ENCODE measurements around the gene APOL4.
"Not testable (repeated sequence)": the region's sequence is repeated elsewhere in the genome, so short reads cannot be mapped to it uniquely, and the experiment has no call there.

The APOL4 gene

DNA sequence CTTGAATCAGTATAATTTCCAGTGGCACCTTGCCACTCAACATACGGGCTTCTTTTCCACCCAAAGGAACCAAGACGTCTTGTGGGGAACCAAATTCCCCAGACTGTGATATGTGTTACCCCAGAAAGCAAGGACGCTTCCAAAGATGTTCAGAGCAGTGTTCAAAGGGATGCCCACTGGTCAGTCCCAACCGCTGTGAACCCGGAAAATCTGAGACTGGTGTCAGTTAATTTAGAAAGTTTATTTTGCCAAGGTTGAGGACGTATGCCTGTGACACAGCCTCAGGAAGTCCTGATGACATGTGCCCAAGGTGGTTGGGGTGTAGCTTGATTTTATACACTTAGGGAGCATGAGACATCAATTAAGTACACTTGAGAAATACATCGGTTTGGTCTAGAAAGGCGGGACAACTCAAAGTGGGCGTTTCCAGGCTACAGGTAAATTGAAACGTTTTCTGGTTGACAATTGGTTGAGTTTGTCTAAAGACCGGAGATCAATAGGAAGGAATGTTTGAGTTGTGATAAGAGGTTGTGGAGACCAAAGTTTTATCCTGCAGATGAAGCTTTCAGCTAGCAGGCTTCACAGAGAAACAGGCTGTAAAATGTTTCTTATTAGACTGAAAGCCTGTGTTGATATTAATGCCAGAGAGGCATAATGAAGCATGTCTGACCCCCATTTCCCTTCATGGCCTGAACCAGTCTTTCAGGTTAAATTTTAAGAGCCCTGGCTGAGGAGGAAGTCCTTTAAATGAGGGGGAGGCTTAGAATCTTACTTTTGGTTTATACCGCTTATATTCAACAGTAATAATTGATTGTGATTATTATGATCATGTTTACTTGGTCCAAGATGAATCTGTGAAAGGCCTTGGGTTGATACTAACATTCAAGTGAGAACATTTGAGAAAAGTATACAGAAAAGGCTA is 47.8 kb downstream of the APOL4 start:
- DNase-seq (ENCODE audit: low spot score) = no peak
- H3K4me2 ChIP-seq (ENCODE audit: insufficient read depth, low read length, poor library complexity, severe bottlenecking) = no peak overlapping the region
- no peaks in the 10 kb centered on the region for H3K27me3 ChIP-seq (ENCODE audit: control insufficient read depth in 3 of 3, insufficient read depth in 3 of 3, low read depth in 1 of 3, low read length in 3 of 3)
- H3K9ac ChIP-seq (ENCODE audit: low read depth, low read length, poor library complexity) = no peak overlapping the region
- H2AFZ ChIP-seq (ENCODE audit: low read length) = no peak overlapping the region
- no peak overlapping the region for H3K23ac ChIP-seq (ENCODE audit: low read depth, low read length, poor library complexity)
- no peak overlapping the region for H3K27ac ChIP-seq (replicated peaks; ENCODE audit: low read length)
- no peaks in the 10 kb centered on the region for H3K36me3 ChIP-seq (replicated peaks in 1 of 2; ENCODE audit: control insufficient read depth in 2 of 2, insufficient read depth in 2 of 2, low read length in 2 of 2)
- H2BK120ac ChIP-seq (ENCODE audit: low read depth, low read length) = no peak overlapping the region
- no peak overlapping the region for H2BK15ac ChIP-seq (ENCODE audit: low read length)
- no peak overlapping the region for H3K18ac ChIP-seq (ENCODE audit: low read length)
- WGBS, 2 donors (ENCODE audit: extremely low coverage in 2 of 2, insufficient read length in 2 of 2, insufficient replicate concordance in 1 of 2) = no CpG with 5 or more reads among the region's 12 CpGs
- no peak overlapping the region for H2BK5ac ChIP-seq (ENCODE audit: low read length)
- no peak overlapping the region for H2BK12ac ChIP-seq (ENCODE audit: low read length)
- no peak overlapping the region for H3K4ac ChIP-seq (ENCODE audit: low read length)
- H3K79me1 ChIP-seq (ENCODE audit: low read depth, low read length) = no peaks in the 10 kb centered on the region
- H3K4me1 ChIP-seq (ENCODE audit: control insufficient read depth in 2 of 2, insufficient read depth in 1 of 2, low read depth in 1 of 2, low read length in 2 of 2) = peaks cover 9 to 13% of the 10 kb centered on the region in 2 donors
- no peaks in the 10 kb centered on the region for H3K9me3 ChIP-seq (replicated peaks in 1 of 2; ENCODE audit: control insufficient read depth in 2 of 2, insufficient read depth in 1 of 2, low read depth in 1 of 2, low read length in 2 of 2)
- no peak overlapping the region for H3K4me3 ChIP-seq (ENCODE audit: low read length in 2 of 2)
- no peak overlapping the region for H4K8ac ChIP-seq (ENCODE audit: low read depth, low read length)
- H2AK5ac ChIP-seq (ENCODE audit: low read depth, low read length) = no peak overlapping the region
- no peak overlapping the region for H3K14ac ChIP-seq (ENCODE audit: low read length)
- H4K91ac ChIP-seq (ENCODE audit: low read depth, low read length, poor library complexity) = no peak overlapping the region

DNA sequence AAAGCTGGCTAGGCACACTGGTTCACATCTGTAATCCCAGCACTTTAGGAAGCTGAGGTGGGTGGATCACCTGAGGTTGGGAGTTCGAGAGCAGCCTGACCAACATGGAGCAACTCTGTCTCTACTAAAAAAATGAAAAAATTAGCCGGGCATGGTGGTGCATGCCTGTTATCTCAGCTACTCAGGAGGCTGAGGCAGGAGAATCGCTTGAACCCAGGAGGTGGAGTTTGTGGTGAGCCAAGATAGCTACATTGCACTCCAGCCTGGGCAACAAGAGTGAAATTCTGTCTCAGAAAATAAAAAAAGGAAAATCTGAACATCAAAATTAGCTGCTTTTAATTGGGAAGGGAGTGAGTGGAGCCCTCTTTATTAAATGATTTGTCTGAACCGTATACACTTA is 48.8 kb downstream of the APOL4 start:
- not testable (repeated sequence) for H4K8ac ChIP-seq (ENCODE audit: low read depth, low read length); H3K14ac ChIP-seq (ENCODE audit: low read length); H3K4ac ChIP-seq (ENCODE audit: low read length); H2AFZ ChIP-seq (ENCODE audit: low read length); H3K79me1 ChIP-seq (ENCODE audit: low read depth, low read length); H2BK5ac ChIP-seq (ENCODE audit: low read length); H3K27ac ChIP-seq (replicated peaks; ENCODE audit: low read length); H2BK15ac ChIP-seq (ENCODE audit: low read length); H4K91ac ChIP-seq (ENCODE audit: low read depth, low read length, poor library complexity); H3K18ac ChIP-seq (ENCODE audit: low read length); H3K23ac ChIP-seq (ENCODE audit: low read depth, low read length, poor library complexity); H3K9me3 ChIP-seq (replicated peaks in 1 of 2; ENCODE audit: control insufficient read depth in 2 of 2, insufficient read depth in 1 of 2, low read depth in 1 of 2, low read length in 2 of 2); H3K36me3 ChIP-seq (replicated peaks in 1 of 2; ENCODE audit: control insufficient read depth in 2 of 2, insufficient read depth in 2 of 2, low read length in 2 of 2); H2AK5ac ChIP-seq (ENCODE audit: low read depth, low read length); DNase-seq (ENCODE audit: low spot score); H3K27me3 ChIP-seq (ENCODE audit: control insufficient read depth in 3 of 3, insufficient read depth in 3 of 3, low read depth in 1 of 3, low read length in 3 of 3); H3K4me2 ChIP-seq (ENCODE audit: insufficient read depth, low read length, poor library complexity, severe bottlenecking); H2BK120ac ChIP-seq (ENCODE audit: low read depth, low read length); H2BK12ac ChIP-seq (ENCODE audit: low read length); H3K9ac ChIP-seq (ENCODE audit: low read depth, low read length, poor library complexity); H3K4me3 ChIP-seq (ENCODE audit: low read length in 2 of 2)
- peaks cover 10 to 15% of the 10 kb centered on the region in 2 donors for H3K4me1 ChIP-seq (ENCODE audit: control insufficient read depth in 2 of 2, insufficient read depth in 1 of 2, low read depth in 1 of 2, low read length in 2 of 2)
- WGBS, 2 donors (ENCODE audit: extremely low coverage in 2 of 2, insufficient read length in 2 of 2, insufficient replicate concordance in 1 of 2) = no CpG with 5 or more reads among the region's 4 CpGs

- H2BK12ac ChIP-seq (ENCODE audit: low read length) = no peak overlapping the region
- no peak overlapping the region for H3K18ac ChIP-seq (ENCODE audit: low read length)
- no peak overlapping the region for H2BK15ac ChIP-seq (ENCODE audit: low read length)
- no peak overlapping the region for H3K14ac ChIP-seq (ENCODE audit: low read length)
- H3K9me3 ChIP-seq (replicated peaks in 1 of 2; ENCODE audit: control insufficient read depth in 2 of 2, insufficient read depth in 1 of 2, low read depth in 1 of 2, low read length in 2 of 2) = no peaks in the 10 kb centered on the region
- H3K79me1 ChIP-seq (ENCODE audit: low read depth, low read length) = no peaks in the 10 kb centered on the region
- no peak overlapping the region for H2AFZ ChIP-seq (ENCODE audit: low read length)
- no CpG with 5 or more reads among the region's 3 CpGs for WGBS, 2 donors (ENCODE audit: extremely low coverage in 2 of 2, insufficient read length in 2 of 2, insufficient replicate concordance in 1 of 2)
- H3K9ac ChIP-seq (ENCODE audit: low read depth, low read length, poor library complexity) = no peak overlapping the region
- no peak overlapping the region for H3K4me2 ChIP-seq (ENCODE audit: insufficient read depth, low read length, poor library complexity, severe bottlenecking)
- H3K36me3 ChIP-seq (replicated peaks in 1 of 2; ENCODE audit: control insufficient read depth in 2 of 2, insufficient read depth in 2 of 2, low read length in 2 of 2) = no peaks in the 10 kb centered on the region
- H3K23ac ChIP-seq (ENCODE audit: low read depth, low read length, poor library complexity) = no peak overlapping the region
- no peak overlapping the region for H4K8ac ChIP-seq (ENCODE audit: low read depth, low read length)
- no peak for DNase-seq (ENCODE audit: low spot score)
- H2AK5ac ChIP-seq (ENCODE audit: low read depth, low read length) = no peak overlapping the region
- H3K27me3 ChIP-seq (ENCODE audit: control insufficient read depth in 3 of 3, insufficient read depth in 3 of 3, low read depth in 1 of 3, low read length in 3 of 3) = no peaks in the 10 kb centered on the region
- H3K4ac ChIP-seq (ENCODE audit: low read length) = no peak overlapping the region
- no peak overlapping the region for H3K27ac ChIP-seq (replicated peaks; ENCODE audit: low read length)
- peaks cover 11 to 18% of the 10 kb centered on the region in 2 donors for H3K4me1 ChIP-seq (ENCODE audit: control insufficient read depth in 2 of 2, insufficient read depth in 1 of 2, low read depth in 1 of 2, low read length in 2 of 2)
- no peak overlapping the region for H2BK5ac ChIP-seq (ENCODE audit: low read length)
- H2BK120ac ChIP-seq (ENCODE audit: low read depth, low read length) = no peak overlapping the region
- no peak overlapping the region for H3K4me3 ChIP-seq (ENCODE audit: low read length in 2 of 2)
- no peak overlapping the region for H4K91ac ChIP-seq (ENCODE audit: low read depth, low read length, poor library complexity)
Measured at GRCh38 chr22:36152088-36152487, 49.5 kb downstream of the APOL4 start.

DNA sequence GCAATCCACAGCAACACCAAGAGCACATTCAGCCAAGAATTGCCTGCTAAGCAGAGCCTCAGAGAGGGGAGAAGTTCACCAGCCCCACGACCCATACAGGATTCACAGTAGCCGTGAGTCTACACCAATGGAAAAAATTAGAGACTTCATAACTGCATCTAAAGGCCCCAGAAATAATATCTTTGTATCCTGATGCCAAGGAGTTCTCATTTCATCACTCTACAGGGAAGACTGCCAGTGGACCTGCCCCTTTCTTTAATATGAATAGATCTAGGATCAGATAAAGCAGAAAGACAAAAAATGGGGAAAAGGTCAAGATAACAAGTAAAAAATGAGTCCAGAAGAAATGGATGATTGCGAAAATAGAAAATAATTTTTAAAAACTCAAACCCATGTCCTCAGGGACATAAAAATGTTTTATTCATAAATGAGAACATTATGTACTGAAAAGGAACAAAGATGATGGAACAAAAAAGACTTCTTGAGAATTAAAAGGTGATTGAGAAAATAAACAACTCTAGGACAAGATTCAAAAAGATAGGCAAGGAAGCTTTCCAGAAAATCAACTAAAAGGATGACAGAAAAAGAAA is 50.5 kb downstream of the APOL4 start:
- no CpG with 5 or more reads among the region's 3 CpGs for WGBS, 2 donors (ENCODE audit: extremely low coverage in 2 of 2, insufficient read length in 2 of 2, insufficient replicate concordance in 1 of 2)

More for the DNA sequence above, 50.5 kb downstream of the APOL4 start:
- no peak for DNase-seq (ENCODE audit: low spot score)
- H3K14ac ChIP-seq (ENCODE audit: low read length) = no peak overlapping the region
- no peak overlapping the region for H3K27ac ChIP-seq (replicated peaks; ENCODE audit: low read length)
- H3K4me1 ChIP-seq (ENCODE audit: control insufficient read depth in 2 of 2, insufficient read depth in 1 of 2, low read depth in 1 of 2, low read length in 2 of 2) = peaks cover 4 to 12% of the 10 kb centered on the region in 2 donors
- no peaks in the 10 kb centered on the region for H3K36me3 ChIP-seq (replicated peaks in 1 of 2; ENCODE audit: control insufficient read depth in 2 of 2, insufficient read depth in 2 of 2, low read length in 2 of 2)
- no peak overlapping the region for H4K91ac ChIP-seq (ENCODE audit: low read depth, low read length, poor library complexity)
- H2BK12ac ChIP-seq (ENCODE audit: low read length) = no peak overlapping the region
- no peak overlapping the region for H2AFZ ChIP-seq (ENCODE audit: low read length)
- H3K27me3 ChIP-seq (ENCODE audit: control insufficient read depth in 3 of 3, insufficient read depth in 3 of 3, low read depth in 1 of 3, low read length in 3 of 3) = no peaks in the 10 kb centered on the region
- no peak overlapping the region for H3K4me3 ChIP-seq (ENCODE audit: low read length in 2 of 2)
- no peak overlapping the region for H2BK5ac ChIP-seq (ENCODE audit: low read length)
- H2BK15ac ChIP-seq (ENCODE audit: low read length) = no peak overlapping the region
- no peak overlapping the region for H4K8ac ChIP-seq (ENCODE audit: low read depth, low read length)
- no peak overlapping the region for H2AK5ac ChIP-seq (ENCODE audit: low read depth, low read length)
- no peaks in the 10 kb centered on the region for H3K79me1 ChIP-seq (ENCODE audit: low read depth, low read length)
- H3K4ac ChIP-seq (ENCODE audit: low read length) = no peak overlapping the region
- H3K23ac ChIP-seq (ENCODE audit: low read depth, low read length, poor library complexity) = no peak overlapping the region
- no peak overlapping the region for H3K18ac ChIP-seq (ENCODE audit: low read length)
- H3K9ac ChIP-seq (ENCODE audit: low read depth, low read length, poor library complexity) = no peak overlapping the region
- no peak overlapping the region for H3K4me2 ChIP-seq (ENCODE audit: insufficient read depth, low read length, poor library complexity, severe bottlenecking)
- no peaks in the 10 kb centered on the region for H3K9me3 ChIP-seq (replicated peaks in 1 of 2; ENCODE audit: control insufficient read depth in 2 of 2, insufficient read depth in 1 of 2, low read depth in 1 of 2, low read length in 2 of 2)
- H2BK120ac ChIP-seq (ENCODE audit: low read depth, low read length) = no peak overlapping the region
